Parathyroid adenoma (tissue), 2 donors: ENCODE measurements around the gene CAMK1G.

Experiments
- H2AFZ ChIP-seq: fragments of 300-600 bp; sonication (generic); one replicate; pipeline ENCODE4 v1.7.0; 2017; ENCODE audit warnings: antibody characterized with exemption, mild to moderate bottlenecking
- H3K27ac ChIP-seq: fragments of 300-600 bp; sonication (generic); one replicate; pipeline ENCODE4 v1.7.0; 2017
- H3K27me3 ChIP-seq: fragments of 300-600 bp; sonication (generic); one replicate; pipeline ENCODE4 v1.7.0; 2017; ENCODE audit warnings: low read length; ENCODE audit not compliant: control insufficient read depth, insufficient read depth
- H3K36me3 ChIP-seq: fragments of 300-600 bp; sonication (generic); one replicate; pipeline ENCODE4 v1.7.0; 2017; ENCODE audit warnings: low read length; ENCODE audit not compliant: control insufficient read depth, insufficient read depth
- H3K4me1 ChIP-seq: fragments of 300-600 bp; sonication (generic); one replicate; pipeline ENCODE4 v1.7.0; 2017; ENCODE audit warnings: control low read depth
- H3K4me2 ChIP-seq: fragments of 300-600 bp; sonication (generic); one replicate; pipeline ENCODE4 v1.7.0; 2017; ENCODE audit warnings: low read length
- H3K4me3 ChIP-seq: fragments of 300-600 bp; sonication (generic); one replicate; pipeline ENCODE4 v1.7.0; 2017; ENCODE audit warnings: low read depth, low read length
- H3K79me2 ChIP-seq: fragments of 300-600 bp; sonication (generic); one replicate; pipeline ENCODE4 v1.7.0; 2017; ENCODE audit warnings: control low read depth
- H3K9ac ChIP-seq: fragments of 300-600 bp; sonication (generic); one replicate; pipeline ENCODE4 v1.7.0; 2017; ENCODE audit warnings: mild to moderate bottlenecking
- H3K9me3 ChIP-seq: fragments of 300-600 bp; sonication (generic); one replicate; pipeline ENCODE4 v1.7.0; 2017; ENCODE audit warnings: low read length; ENCODE audit not compliant: control insufficient read depth
- CTCF ChIP-seq: fragments of 300-600 bp; sonication (generic); IDR thresholded peaks from one replicate; pipeline ENCODE4 v1.7.0; 2017; ENCODE audit warnings: antibody characterized with exemption, mild to moderate bottlenecking
- donor health status: primary hyperparathyroidism.

Gene CAMK1G

GRCh38 chr1:209600541-209600940, 17.0 kb downstream of the CAMK1G start:
- Histone ChIP-seq H2AFZ (no peak overlapping the region), H3K27ac (no peak overlapping the region), H3K27me3 (no peaks in the 10 kb centered on the region), H3K4me2 (no peak overlapping the region), H3K9me3 (no peaks in the 10 kb centered on the region), H3K9ac (no peak overlapping the region), H3K4me3 (no peak overlapping the region), H3K79me2 (no peaks in the 10 kb centered on the region), H3K4me1 (no peaks in the 10 kb centered on the region), H3K36me3 (no peaks in the 10 kb centered on the region)
- TF ChIP-seq CTCF = no peak

- H2AFZ ChIP-seq = no peak overlapping the region
- H3K9ac ChIP-seq = no peak overlapping the region
- no peak overlapping the region for H3K4me3 ChIP-seq
- H3K27me3 ChIP-seq = no peaks in the 10 kb centered on the region
- no peak overlapping the region for H3K27ac ChIP-seq
- no peak overlapping the region for H3K4me2 ChIP-seq
- no peaks in the 10 kb centered on the region for H3K36me3 ChIP-seq
- no peaks in the 10 kb centered on the region for H3K9me3 ChIP-seq
- no peaks in the 10 kb centered on the region for H3K4me1 ChIP-seq
- H3K79me2 ChIP-seq = no peaks in the 10 kb centered on the region
- peak; percentile 33 for TF ChIP-seq CTCF
Observed at GRCh38 chr1:209601809-209602657, 18.5 kb downstream of the CAMK1G start.

GRCh38 chr1:209603877-209604276, 20.4 kb downstream of the CAMK1G start:
- Histone ChIP-seq H3K4me3 (no peak overlapping the region), H3K4me1 (no peaks in the 10 kb centered on the region), H2AFZ (no peak overlapping the region), H3K27me3 (no peaks in the 10 kb centered on the region), H3K36me3 (no peaks in the 10 kb centered on the region), H3K9me3 (no peaks in the 10 kb centered on the region), H3K4me2 (no peak overlapping the region), H3K79me2 (no peaks in the 10 kb centered on the region), H3K9ac (no peak overlapping the region), H3K27ac (no peak overlapping the region)
- no peak for TF ChIP-seq CTCF

- H3K9ac ChIP-seq = no peak overlapping the region
- H3K4me1 ChIP-seq = no peaks in the 10 kb centered on the region
- TF ChIP-seq CTCF = no peak
- no peak overlapping the region for H3K4me2 ChIP-seq
- no peak overlapping the region for H2AFZ ChIP-seq
- no peak overlapping the region for H3K4me3 ChIP-seq
- no peak overlapping the region for H3K27ac ChIP-seq
- no peaks in the 10 kb centered on the region for H3K9me3 ChIP-seq
- no peaks in the 10 kb centered on the region for H3K79me2 ChIP-seq
- no peaks in the 10 kb centered on the region for H3K27me3 ChIP-seq
- no peaks in the 10 kb centered on the region for H3K36me3 ChIP-seq
Observed at GRCh38 chr1:209607102-209607794, 23.7 kb downstream of the CAMK1G start.
